SK-N-SH (cell line): ENCODE results near the gene ZNF714. TPM values are rescaled to one million over a fixed set of nuclear protein-coding genes. Genes with fewer than 3 reads are reported as not detected.

Experiments
- CTCF ChIA-PET: fragments of 300-600, 350-600 bp; formaldehyde crosslinking; extraction: SDS; loops from one replicate; lab custom pipeline; 2021; lab: Yijun Ruan, JAX
- POLR2A ChIA-PET: fragments of 350-600 bp; sonication (Branson Sonifier 250); formaldehyde crosslinking; extraction: SDS; loops from one replicate; lab custom pipeline; 2020; ENCODE audit warnings: antibody characterized with exemption, inconsistent platforms; lab: Yijun Ruan, JAX
- DNase-seq: peaks from one replicate; pipeline ENCODE4 v3.0.0; 2012
- H2AFZ ChIP-seq: fragments of 200-600 bp; sonication (generic); 2 replicates; pipeline ENCODE4 v1.8.1; 2016; ENCODE audit warnings: antibody characterized with exemption, mild to moderate bottlenecking, low read depth
- H3F3A ChIP-seq: fragments of 200-600 bp; sonication (generic); replicated peaks from 2 replicates; pipeline ENCODE3; 2016; ENCODE audit warnings: antibody characterized with exemption, mild to moderate bottlenecking; ENCODE audit not compliant: insufficient read depth
- H3K27ac ChIP-seq, 2 experiments: fragments of 200-500 bp in 1 of 2; fragments of 200-600 bp in 1 of 2; sonication (Bioruptor generic) in 1 of 2; sonication (generic), shearing (Covaris generic) in 1 of 2; 2 replicates each; pipeline versions ENCODE4 v1.5.1 to v1.6.1; 2014 to 2016; ENCODE audit warnings: low read depth in 2 of 2, inconsistent platforms in 1 of 2, low read length in 1 of 2, mild to moderate bottlenecking in 1 of 2, mixed read lengths in 1 of 2
- H3K27me3 ChIP-seq: fragments of 200-600 bp; sonication (generic), shearing (Covaris generic); 2 replicates; pipeline ENCODE4 v1.6.1; 2016; ENCODE audit warnings: mixed run types; ENCODE audit not compliant: insufficient read depth
- H3K36me3 ChIP-seq, 2 experiments: fragments of 200-500 bp in 1 of 2; fragments of 200-600 bp in 1 of 2; sonication (Bioruptor generic) in 1 of 2; sonication (generic) in 1 of 2; replicated peaks in 1 of 2; 2 replicates each; pipeline versions ENCODE3 to v1.5.1; 2014 to 2016; ENCODE audit warnings: low read length in 1 of 2, mild to moderate bottlenecking in 1 of 2; ENCODE audit not compliant: insufficient read depth in 2 of 2, control insufficient read depth in 1 of 2
- H3K4me1 ChIP-seq, 2 experiments: fragments of 200-500 bp in 1 of 2; fragments of 200-600 bp in 1 of 2; sonication (Bioruptor generic) in 1 of 2; sonication (generic), shearing (Covaris generic) in 1 of 2; 2 replicates each; pipeline versions ENCODE4 v1.5.1 to v1.6.1; 2014 to 2016; ENCODE audit warnings: low read depth in 1 of 2, low read length in 1 of 2, mixed run types in 1 of 2; ENCODE audit not compliant: insufficient read depth in 2 of 2, control insufficient read depth in 1 of 2
- H3K4me2 ChIP-seq: fragments of 200-600 bp; sonication (generic), shearing (Covaris generic); 2 replicates; pipeline ENCODE4 v1.6.1; 2017; ENCODE audit warnings: mixed run types
- H3K4me3 ChIP-seq, 2 experiments: fragments of 200-500 bp in 1 of 2; fragments of 200-600 bp in 1 of 2; sonication (Bioruptor generic) in 1 of 2; sonication (generic), shearing (Covaris generic) in 1 of 2; 2 replicates each; pipeline versions ENCODE4 v1.5.1 to v1.8.1; 2014 to 2016; ENCODE audit warnings: low read depth in 2 of 2, inconsistent platforms in 1 of 2, low read length in 1 of 2, mild to moderate bottlenecking in 1 of 2, mixed read lengths in 1 of 2, moderate library complexity in 1 of 2
- H3K79me2 ChIP-seq: fragments of 200-600 bp; sonication (generic); 2 replicates; pipeline ENCODE4 v1.8.1; 2017; ENCODE audit warnings: mild to moderate bottlenecking; ENCODE audit not compliant: insufficient read depth
- H3K9ac ChIP-seq: fragments of 200-600 bp; sonication (generic); 2 replicates; pipeline ENCODE4 v1.6.1; 2017; ENCODE audit warnings: mixed run types
- H3K9me2 ChIP-seq: fragments of 200-600 bp; sonication (generic); 2 replicates; pipeline ENCODE4 v1.6.1; 2017; ENCODE audit warnings: mixed run types
- H3K9me3 ChIP-seq: fragments of 200-600 bp; sonication (generic); 2 replicates; pipeline ENCODE4 v1.6.1; 2017; ENCODE audit warnings: mixed run types, mild to moderate bottlenecking, moderate library complexity
- H4K20me1 ChIP-seq: fragments of 200-600 bp; sonication (generic); 2 replicates; pipeline ENCODE4 v1.6.1; 2017; ENCODE audit warnings: mild to moderate bottlenecking, mixed run types; ENCODE audit not compliant: insufficient read depth
- ELF1 ChIP-seq: IDR thresholded peaks from 2 replicates; pipeline ENCODE4 v1.4.0; 2012
- EP300 ChIP-seq, 2 experiments: IDR thresholded peaks; 2 replicates each; pipeline versions ENCODE4 v1.4.0 to v1.6.1; 2012; ENCODE audit warnings: borderline replicate concordance in 1 of 2, low read depth in 1 of 2, low read length in 1 of 2
- EZH2phosphoT487 ChIP-seq: fragments of 200-600 bp; sonication (generic); IDR thresholded peaks from 2 replicates; pipeline ENCODE4 v1.6.1; 2017; ENCODE audit warnings: low read depth, mixed run types, mild to moderate bottlenecking, antibody characterized with exemption, moderate library complexity, borderline replicate concordance
- FOSL2 ChIP-seq: IDR thresholded peaks from 2 replicates; pipeline ENCODE4 v1.4.0; 2012; ENCODE audit warnings: low read depth, mild to moderate bottlenecking, moderate library complexity, borderline replicate concordance
- FOXJ3 ChIP-seq: sonication (generic); formaldehyde crosslinking; IDR thresholded peaks from 2 replicates; pipeline ENCODE4 v1.5.1; 2020; ENCODE audit warnings: mild to moderate bottlenecking, missing genetic modification reagents
- FOXM1 ChIP-seq: IDR thresholded peaks from 2 replicates; pipeline ENCODE4 v1.4.0; 2012; ENCODE audit warnings: low read depth, mild to moderate bottlenecking
- GABPA ChIP-seq: IDR thresholded peaks from 2 replicates; pipeline ENCODE4 v1.4.0; 2012; ENCODE audit warnings: low read depth, mild to moderate bottlenecking
- GATA2 ChIP-seq: sonication (generic); formaldehyde crosslinking; IDR thresholded peaks from 2 replicates; pipeline ENCODE4 v1.5.0; 2020; ENCODE audit warnings: mild to moderate bottlenecking, missing genetic modification reagents
- JUND ChIP-seq: IDR thresholded peaks from 2 replicates; pipeline ENCODE4 v1.4.0; 2012
- NFIC ChIP-seq: IDR thresholded peaks from 2 replicates; pipeline ENCODE4 v1.4.0; 2012; ENCODE audit warnings: borderline replicate concordance
- PBX3 ChIP-seq: IDR thresholded peaks from 2 replicates; pipeline ENCODE4; 2012
- RCOR1 ChIP-seq: fragments of 150-350 bp; IDR thresholded peaks from 2 replicates; pipeline ENCODE4 v1.6.1; 2017; ENCODE audit warnings: antibody characterized with exemption, low read length
- REST ChIP-seq: IDR thresholded peaks from 2 replicates; pipeline ENCODE4 v1.6.1; 2012; ENCODE audit warnings: mild to moderate bottlenecking, low read depth, low read length, moderate library complexity
- RFX5 ChIP-seq: IDR thresholded peaks from 2 replicates; pipeline ENCODE4 v1.6.1; 2012; ENCODE audit warnings: mild to moderate bottlenecking, improper control_type of control experiment, low read length
- SIN3A ChIP-seq: IDR thresholded peaks from 2 replicates; pipeline ENCODE4 v1.6.1; 2012; ENCODE audit warnings: low read depth, mild to moderate bottlenecking, low read length, moderate library complexity, borderline replicate concordance
- SMC3 ChIP-seq: IDR thresholded peaks from 2 replicates; pipeline ENCODE4 v1.6.1; 2012; ENCODE audit warnings: low read depth, low read length, improper control_type of control experiment
- TAF1 ChIP-seq: IDR thresholded peaks from 2 replicates; pipeline ENCODE4 v1.6.1; 2012; ENCODE audit warnings: low read depth, mild to moderate bottlenecking, low read length, moderate library complexity, borderline replicate concordance
- TCF12 ChIP-seq: IDR thresholded peaks from 2 replicates; pipeline ENCODE4 v1.4.0; 2012
- USF1 ChIP-seq: IDR thresholded peaks from 2 replicates; pipeline ENCODE4 v1.4.0; 2012; ENCODE audit warnings: low read depth, borderline replicate concordance
- USF2 ChIP-seq: fragments of 150-350 bp; IDR thresholded peaks from 2 replicates; pipeline ENCODE4 v1.6.1; 2017; ENCODE audit warnings: antibody characterized with exemption, low read length, low read depth, borderline replicate concordance
- WGBS: methylation state at CpG from one replicate; pipeline ENCODE4 v1.1.6; 2017; ENCODE audit warnings: low lambda C conversion rate; 5-methylcytosine and 5-hydroxymethylcytosine counted together
- polyA plus RNA-seq, 3 experiments: library from polyadenylated mRNA; depleted of rRNA; stranded (reverse); fragments of >200 nt; gene quantifications; 2 replicates each; pipeline ENCODE4 v1.2.3, GENCODE V29; 2012

ZNF714 gene
- polyA plus RNA-seq, 1 of the 3 experiments (the other 2 are of a cell fraction) = 5.4 TPM

- ChIA-PET POLR2A (no interaction called here), CTCF (interaction anchor here (0.8 kb wide), 1 partner anchor 61 kb away, joined by 3 read pairs; no protein-coding TSS in a partner anchor)
- Histone ChIP-seq H2AFZ (no peak overlapping the region), H3K79me2 (peaks cover 58% of the 10 kb centered on the region), H3K9me3 (no peaks in the 10 kb centered on the region), H3K27ac (no peak overlapping the region), H3K9me2 (no peaks in the 10 kb centered on the region), H3K4me1 (no peaks in the 10 kb centered on the region), H3K4me2 (no peak overlapping the region), H3K36me3 (peaks cover 11 to 51% of the 10 kb centered on the region in 2 experiments), H4K20me1 (peaks cover 5% of the 10 kb centered on the region; the same call in 1 of the 2 replicates), H3K9ac (no peak overlapping the region), H3F3A (peaks cover 2% of the 10 kb centered on the region), H3K27me3 (no peaks in the 10 kb centered on the region), H3K4me3 (no peak overlapping the region)
- TF ChIP-seq TCF12 = no peak
- TF ChIP-seq FOXJ3 (CRISPR knock-in tag) = no peak
- no peak for TF ChIP-seq SIN3A
- no peak for TF ChIP-seq EP300 (IDR thresholded peaks at IDR 0.05; ENCODE audit: borderline replicate concordance in 1 of 2, low read depth in 1 of 2, low read length in 1 of 2)
- no peak for TF ChIP-seq SMC3
- TF ChIP-seq REST = no peak
- no peak for TF ChIP-seq PBX3
- no peak for TF ChIP-seq GABPA
- no peak for TF ChIP-seq FOSL2
- TF ChIP-seq USF1 = no peak
- TF ChIP-seq FOXM1 = no peak
- no peak for DNase-seq
- WGBS = 96% methylated on average over 5 of the region's 5 CpGs
Measured at GRCh38 chr19:21164541-21164940, 82.5 kb downstream of the ZNF714 start.

GRCh38 chr19:21166436-21166835 lies 84.4 kb downstream of the ZNF714 start:
- CTCF ChIA-PET = no interaction called here
- no peaks in the 10 kb centered on the region for H3K9me2 ChIP-seq
- H3K9ac ChIP-seq = no peak overlapping the region
- peaks cover 43% of the 10 kb centered on the region for H3K79me2 ChIP-seq
- H3K27me3 ChIP-seq = no peaks in the 10 kb centered on the region
- H3K4me2 ChIP-seq = no peak overlapping the region
- POLR2A ChIA-PET = no interaction called here
- H3K4me3 ChIP-seq = no peak overlapping the region
- WGBS = 96% methylated on average over 2 of the region's 2 CpGs
- H3K36me3 ChIP-seq = peaks cover 16 to 53% of the 10 kb centered on the region in 2 experiments
- no peaks in the 10 kb centered on the region for H3K9me3 ChIP-seq
- H2AFZ ChIP-seq = no peak overlapping the region
- H3F3A ChIP-seq = peaks cover 7% of the 10 kb centered on the region
- no peak overlapping the region for H3K27ac ChIP-seq
- no peaks in the 10 kb centered on the region for H3K4me1 ChIP-seq
- no peak for DNase-seq
- no peaks in the 10 kb centered on the region for H4K20me1 ChIP-seq
- TF ChIP-seq TCF12 (no peak), GATA2 (CRISPR knock-in tag) (no peak), JUND (no peak), RFX5 (no peak), ELF1 (no peak), USF2 (no peak), USF1 (no peak), EZH2phosphoT487 (no peak), TAF1 (no peak), NFIC (no peak), RCOR1 (no peak), GABPA (no peak)
